Natural killer cell (primary cell): ENCODE data around the gene KCNQ1OT1. TPM values are rescaled to one million over a fixed set of nuclear protein-coding genes. Genes with fewer than 3 reads are reported as not detected.

Experiments
- ATAC-seq, 3 donors: fragments of 150-1000 bp in 2 of 3; fragments of 200-7000 bp in 1 of 3; cut with Tn5 transposase; 1 replicate in 1 of 3; 2 replicates in 2 of 3; pipeline ENCODE4 v1.10.0; 2021; ENCODE audit warnings: mild to moderate bottlenecking in 2 of 3, moderate library complexity in 2 of 3
- DNase-seq, 2 donors: peaks; one replicate each; pipeline versions ENCODE4 v3.0.0 to v3.0.0-alpha.2; 2013 to 2021; ENCODE audit warnings: mixed read lengths in 1 of 2
- H3K27ac ChIP-seq: one replicate; pipeline ENCODE4 v1.5.1; 2013; ENCODE audit warnings: mild to moderate bottlenecking, low read length
- H3K27me3 ChIP-seq: one replicate; pipeline ENCODE4 v1.6.1; 2013; ENCODE audit warnings: low read length; ENCODE audit not compliant: control insufficient read depth, insufficient read depth
- H3K36me3 ChIP-seq: one replicate; pipeline ENCODE4 v1.6.1; 2013; ENCODE audit warnings: low read length; ENCODE audit not compliant: control insufficient read depth, insufficient read depth
- H3K4me1 ChIP-seq: one replicate; pipeline ENCODE4 v1.6.1; 2013; ENCODE audit warnings: low read length; ENCODE audit not compliant: control insufficient read depth, insufficient read depth
- H3K4me3 ChIP-seq: one replicate; pipeline ENCODE4 v1.5.1; 2013; ENCODE audit warnings: low read length
- H3K9me3 ChIP-seq: one replicate; pipeline ENCODE4 v1.6.1; 2013; ENCODE audit warnings: low read length; ENCODE audit not compliant: control insufficient read depth, insufficient read depth
- H3K27ac Mint-ChIP-seq, 2 donors: one replicate each; pipeline ENCODE4 v1.8.0; 2022; ENCODE audit warnings: mild to moderate bottlenecking in 2 of 2, mixed read lengths in 2 of 2, moderate library complexity in 1 of 2
- H3K27me3 Mint-ChIP-seq, 2 donors: one replicate each; pipeline ENCODE4 v1.8.0; 2022; ENCODE audit warnings: low read depth in 2 of 2, mixed read lengths in 2 of 2
- H3K36me3 Mint-ChIP-seq: one replicate; pipeline ENCODE4 v1.8.0; 2022; ENCODE audit warnings: mixed read lengths
- H3K4me1 Mint-ChIP-seq, 2 donors: one replicate each; pipeline ENCODE4 v1.8.0; 2022; ENCODE audit warnings: mixed read lengths in 2 of 2
- H3K4me3 Mint-ChIP-seq: one replicate; pipeline ENCODE4 v1.8.0; 2022; ENCODE audit warnings: mild to moderate bottlenecking, moderate library complexity, mixed read lengths
- H3K9me3 Mint-ChIP-seq, 2 donors: one replicate each; pipeline ENCODE4 v1.8.0; 2022; ENCODE audit warnings: mixed read lengths in 2 of 2
- CTCF ChIP-seq: fragments of 200-600 bp; IDR thresholded peaks from one replicate; pipeline ENCODE4 v1.8.0; 2022; ENCODE audit warnings: antibody characterized with exemption
- WGBS: methylation state at CpG from one replicate; pipeline ENCODE4 v1.1.7; 2013; ENCODE audit warnings: missing lambda C conversion rate; ENCODE audit not compliant: insufficient coverage; 5-methylcytosine and 5-hydroxymethylcytosine counted together
- intact Hi-C: fragments of 100-400 bp; cut with micrococcal nuclease; formaldehyde crosslinking; loops from one replicate; pipeline ENCODE4 v1.14.2; 2022
- total RNA-seq, 4 donors: library from RNA; stranded (reverse); fragments of 120-200 nt in 1 of 4; gene quantifications; one replicate each; pipeline versions ENCODE4 v1.2.3 to v1.2.4, GENCODE V29; 2013 to 2022

KCNQ1OT1 gene
- total RNA-seq, 3 donors from 2014 or later (not counting 1 experiment from before 2014, with no cell fraction given), result 0.72 to 0.78 (median 0.75) TPM

DNA sequence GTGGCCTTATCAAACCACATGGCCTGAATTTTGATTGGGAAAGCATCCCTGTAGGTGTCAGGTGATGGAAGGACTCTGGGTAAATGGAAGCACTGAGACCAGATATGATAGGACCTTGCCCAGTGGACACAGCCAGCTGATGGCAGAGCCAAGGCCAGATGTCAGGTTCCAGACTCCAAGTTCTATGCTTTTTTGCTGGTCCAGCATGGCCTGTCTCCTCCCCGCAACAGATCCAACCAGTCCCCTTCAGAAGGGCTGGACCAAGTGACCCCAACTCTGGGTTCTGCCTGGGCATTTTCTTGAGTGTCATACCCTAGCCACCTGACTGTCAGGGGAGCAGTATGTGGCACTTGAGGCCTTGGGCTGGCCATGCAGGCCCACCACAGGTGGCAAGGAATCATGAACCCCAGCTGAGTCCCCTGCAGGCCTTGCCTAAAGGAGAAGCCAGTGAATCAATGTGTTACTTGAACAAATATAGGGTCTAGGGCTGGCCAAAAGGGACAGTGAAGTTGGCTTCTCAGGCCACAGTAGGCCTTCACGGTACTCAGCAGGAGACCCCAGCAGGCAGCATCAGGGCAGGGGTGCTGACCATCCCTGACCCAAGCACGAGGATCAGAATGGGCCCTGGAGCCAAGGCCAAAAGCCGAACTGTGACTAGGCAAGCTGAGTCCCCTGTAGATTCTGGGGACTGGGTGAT, 27.1 kb downstream of the KCNQ1OT1 start:
- ATAC-seq, result no peak
- H3K36me3 ChIP-seq, result no peaks in the 10 kb centered on the region
- no peak for TF ChIP-seq CTCF
- H3K36me3 Mint-ChIP-seq, result no peaks in the 10 kb centered on the region
- no peaks in the 10 kb centered on the region for H3K9me3 ChIP-seq
- no peaks in the 10 kb centered on the region for H3K27me3 ChIP-seq
- no peak overlapping the region for H3K4me3 ChIP-seq
- no peak overlapping the region for H3K27ac ChIP-seq
- no peaks in the 10 kb centered on the region for H3K4me1 ChIP-seq
- no peak for DNase-seq
- no peaks in the 10 kb centered on the region for H3K9me3 Mint-ChIP-seq
- WGBS, result 94% methylated on average over 4 of the region's 4 CpGs
- H3K4me1 Mint-ChIP-seq, result peaks cover 0 to 10% of the 10 kb centered on the region in 2 donors
- H3K27ac Mint-ChIP-seq, result no peak overlapping the region
- H3K4me3 Mint-ChIP-seq, result no peak overlapping the region
- intact Hi-C loops, result no loop called here
- no peaks in the 10 kb centered on the region for H3K27me3 Mint-ChIP-seq

DNA sequence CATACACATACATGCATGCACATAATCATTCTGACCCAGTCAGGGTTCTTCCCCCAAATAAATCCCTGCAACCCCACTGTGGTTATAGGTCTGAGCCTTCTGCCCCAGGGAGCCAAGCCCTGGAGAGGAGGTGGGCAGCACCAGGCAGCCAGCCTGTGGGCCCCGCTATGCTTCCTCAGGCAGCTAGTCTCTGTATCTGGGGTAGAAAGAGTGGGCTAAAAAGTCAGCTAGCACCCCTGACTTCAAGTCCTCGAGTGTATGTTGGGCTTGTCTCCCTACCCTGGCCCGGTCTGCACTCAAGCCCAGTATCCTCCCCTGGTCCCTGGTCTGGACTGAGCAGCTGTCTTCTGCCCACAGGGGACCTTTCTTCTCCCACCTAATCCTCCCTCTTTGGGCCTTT, 28.0 kb downstream of the KCNQ1OT1 start:
- DNase-seq, result no peak
- intact Hi-C loops, result no loop called here
- H3K4me1 ChIP-seq, result no peaks in the 10 kb centered on the region
- H3K27me3 ChIP-seq, result no peaks in the 10 kb centered on the region
- no peaks in the 10 kb centered on the region for H3K9me3 ChIP-seq
- Mint-ChIP-seq H3K4me1 (peaks cover 0 to 10% of the 10 kb centered on the region in 2 donors), H3K36me3 (no peaks in the 10 kb centered on the region), H3K9me3 (no peaks in the 10 kb centered on the region), H3K27ac (no peak overlapping the region), H3K4me3 (no peak overlapping the region), H3K27me3 (no peaks in the 10 kb centered on the region)
- no peak for ATAC-seq
- no peak for TF ChIP-seq CTCF
- no peak overlapping the region for H3K4me3 ChIP-seq
- H3K36me3 ChIP-seq, result no peaks in the 10 kb centered on the region
- 86% methylated on average over 3 of the region's 3 CpGs for WGBS
- H3K27ac ChIP-seq, result no peak overlapping the region

GRCh38 chr11:2670541-2671100, 29.2 kb downstream of the KCNQ1OT1 start:
- WGBS, result 0% methylated on average over 1 of the region's 1 CpG
- no peak overlapping the region for H3K4me3 ChIP-seq
- Mint-ChIP-seq H3K36me3 (no peaks in the 10 kb centered on the region), H3K27me3 (no peaks in the 10 kb centered on the region), H3K27ac (no peak overlapping the region), H3K4me1 (peaks cover 0 to 10% of the 10 kb centered on the region in 2 donors), H3K9me3 (no peaks in the 10 kb centered on the region), H3K4me3 (no peak overlapping the region)
- DNase-seq (no peak), ATAC-seq (no peak)
- H3K36me3 ChIP-seq, result no peaks in the 10 kb centered on the region
- H3K9me3 ChIP-seq, result no peaks in the 10 kb centered on the region
- no peak overlapping the region for H3K27ac ChIP-seq
- intact Hi-C loops, result no loop called here
- TF ChIP-seq CTCF, result no peak
- H3K27me3 ChIP-seq, result no peaks in the 10 kb centered on the region
- H3K4me1 ChIP-seq, result no peaks in the 10 kb centered on the region
